ENCODE results near the gene PIM3.

The PIM3 gene

GRCh38 chr22:49950396-49950994 is 10.1 kb upstream of the PIM3 start:
- Histone ChIP-seq H3K4me1 (peaks cover 0 to 71% (median 29%) of the 10 kb centered on the region in 4 donors), H3K27ac (no peak overlapping the region), H3K27me3 (no peaks in the 10 kb centered on the region), H3K9me3 (no peaks in the 10 kb centered on the region), H3K36me3 (no peaks in the 10 kb centered on the region), H3K4me3 (no peak overlapping the region)
- TF ChIP-seq CTCF (IDR thresholded peaks at IDR 0.05), result no peak
- no peak for DNase-seq
- intact Hi-C loops (cut with DNase I; ENCODE audit: low total_unique reads), result no loop called here

DNA sequence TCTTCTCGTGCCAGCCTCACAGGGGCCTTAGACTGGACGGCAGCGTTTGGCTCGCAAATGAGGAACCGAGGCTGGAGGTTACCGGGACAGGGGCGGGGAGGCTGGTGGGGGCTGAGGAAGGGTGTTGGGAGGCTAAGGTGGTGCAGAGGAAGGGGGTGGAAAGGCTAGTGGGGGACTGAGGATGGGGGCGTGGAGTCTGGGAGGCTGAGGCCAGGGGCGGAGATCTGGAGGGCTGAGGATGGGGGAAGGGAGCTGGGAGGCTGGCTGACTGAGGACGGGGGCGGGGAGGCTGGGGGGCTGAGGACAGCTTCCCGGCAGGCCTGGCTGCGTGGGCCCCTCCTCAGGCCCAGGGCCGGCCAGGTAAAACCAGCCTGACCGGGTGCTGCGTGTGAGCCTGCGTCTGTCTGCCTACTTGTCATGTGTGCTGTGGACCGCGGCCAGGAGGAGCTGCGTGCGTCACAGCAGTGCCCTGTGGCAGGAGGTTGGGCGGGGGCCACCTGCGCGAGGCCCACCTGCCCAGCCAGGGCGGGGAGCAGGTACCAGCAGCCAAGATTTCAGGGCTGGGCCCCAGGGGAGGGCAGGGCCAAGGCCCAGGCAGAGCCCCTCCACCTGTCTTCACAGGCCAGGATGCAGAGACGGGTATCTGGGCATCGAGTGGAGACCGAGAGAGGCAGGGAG is 9.4 kb upstream of the PIM3 start:
- Histone ChIP-seq H3K4me1 (peaks cover 0 to 74% (median 29%) of the 10 kb centered on the region in 4 donors), H3K36me3 (no peaks in the 10 kb centered on the region), H3K27me3 (no peaks in the 10 kb centered on the region), H3K4me3 (no peak overlapping the region), H3K27ac (peak overlapping the region in 1 of 2 donors; percentile 17), H3K9me3 (no peaks in the 10 kb centered on the region)
- DNase-seq, result no peak
- intact Hi-C loops (cut with DNase I; ENCODE audit: low total_unique reads), result no loop called here
- TF ChIP-seq CTCF (IDR thresholded peaks at IDR 0.05), result no peak

- no peak for DNase-seq
- Histone ChIP-seq H3K36me3 (no peaks in the 10 kb centered on the region), H3K27ac (peak overlapping the region; percentile 17 to 30), H3K9me3 (no peaks in the 10 kb centered on the region), H3K4me3 (no peak overlapping the region), H3K27me3 (no peaks in the 10 kb centered on the region), H3K4me1 (peaks cover 0 to 74% (median 29%) of the 10 kb centered on the region in 4 donors)
- no peak for TF ChIP-seq CTCF (IDR thresholded peaks at IDR 0.05)
- intact Hi-C loops (cut with DNase I; ENCODE audit: low total_unique reads), result no loop called here
These were observed 8.9 kb upstream of the PIM3 start for GRCh38 chr22:49951678-49951985.

- no peak for TF ChIP-seq CTCF (IDR thresholded peaks at IDR 0.05)
- no peaks in the 10 kb centered on the region for H3K9me3 ChIP-seq
- H3K36me3 ChIP-seq, result no peaks in the 10 kb centered on the region
- H3K4me1 ChIP-seq, result peaks cover 0 to 70% (median 29%) of the 10 kb centered on the region in 4 donors
- no peak overlapping the region for H3K4me3 ChIP-seq
- intact Hi-C loops (cut with DNase I; ENCODE audit: low total_unique reads), result no loop called here
- H3K27ac ChIP-seq, result peak overlapping the region; percentile 17 to 30
- DNase-seq, result no peak
- H3K27me3 ChIP-seq, result no peaks in the 10 kb centered on the region
These were observed 8.3 kb upstream of the PIM3 start for GRCh38 chr22:49951986-49952896.

GRCh38 chr22:49953027-49953679 is 7.4 kb upstream of the PIM3 start:
- intact Hi-C loops (cut with DNase I; ENCODE audit: low total_unique reads), result no loop called here
- DNase-seq, result no peak
- TF ChIP-seq CTCF (IDR thresholded peaks at IDR 0.05), result no peak
- Histone ChIP-seq H3K9me3 (no peaks in the 10 kb centered on the region), H3K4me3 (no peak overlapping the region), H3K4me1 (peaks cover 0 to 63% (median 29%) of the 10 kb centered on the region in 4 donors), H3K27me3 (no peaks in the 10 kb centered on the region), H3K27ac (peak overlapping the region in 1 of 2 donors; percentile 41), H3K36me3 (no peaks in the 10 kb centered on the region)
